Vagina (tissue), 2 donors: ENCODE data around the gene SLC25A21. TPM values are rescaled to one million over a fixed set of nuclear protein-coding genes. Genes with fewer than 3 reads are reported as not detected.

Source experiments
- DNase-seq, 2 donors: peaks; one replicate each; pipeline ENCODE4 v3.0.0-alpha.2; 2017; ENCODE audit errors: extremely low spot score in 2 of 2
- H3K27ac ChIP-seq: fragments of 200-600 bp; sonication (generic); one replicate; pipeline ENCODE4 v1.5.1; 2019
- H3K27me3 ChIP-seq: fragments of 200-600 bp; sonication (generic); one replicate; pipeline ENCODE4 v1.5.1; 2019
- H3K36me3 ChIP-seq, 2 donors: fragments of 200-600 bp; sonication (generic); one replicate each; pipeline ENCODE4 v1.5.1; 2017 to 2019
- H3K4me1 ChIP-seq: fragments of 200-600 bp; sonication (generic); one replicate; pipeline ENCODE4 v1.5.1; 2019
- H3K4me3 ChIP-seq, 2 donors: fragments of 200-600 bp; sonication (generic); 1 replicate in 1 of 2; 2 replicates in 1 of 2; pipeline ENCODE4 v1.5.1; 2016 to 2019
- H3K9me3 ChIP-seq: fragments of 200-600 bp; sonication (generic); one replicate; pipeline ENCODE4 v1.5.1; 2019
- CTCF ChIP-seq, 3 experiments: fragments of 450-650 bp in 2 of 3; fragments of 200-600 bp in 1 of 3; sonication (generic) in 1 of 3; IDR thresholded peaks; one replicate each; pipeline ENCODE4 v1.5.1; 2017 to 2019; ENCODE audit warnings: antibody characterized with exemption in 3 of 3, mild to moderate bottlenecking in 2 of 3, moderate library complexity in 2 of 3
- POLR2A ChIP-seq, 2 donors: fragments of 450-650 bp; IDR thresholded peaks; one replicate each; pipeline ENCODE4 v1.6.1; 2017; ENCODE audit warnings: antibody characterized with exemption in 2 of 2, mild to moderate bottlenecking in 2 of 2, moderate library complexity in 2 of 2
- POLR2AphosphoS5 ChIP-seq, 2 donors: sonication (generic); formaldehyde crosslinking; IDR thresholded peaks; one replicate each; pipeline ENCODE4 v1.9.0; 2017; ENCODE audit warnings: antibody characterized with exemption in 2 of 2, mild to moderate bottlenecking in 2 of 2, low read depth in 1 of 2; ENCODE audit not compliant: insufficient read depth in 1 of 2
- intact Hi-C: fragments of 100-400 bp; cut with DNase I; formaldehyde crosslinking; loops from one replicate; pipeline ENCODE4 v1.15.1; 2023
- total RNA-seq: library from RNA; depleted of rRNA; stranded (reverse); fragments of >200 nt; gene quantifications from one replicate; pipeline ENCODE4 v1.2.3, GENCODE V29; 2016

The SLC25A21 gene
- total RNA-seq, 1 donor from 2014 or later = 0.49 TPM

GRCh38 chr14:37088356-37089215 lies 83.8 kb downstream of the SLC25A21 start:
- no peak for DNase-seq
- Histone ChIP-seq H3K9me3 (no peaks in the 10 kb centered on the region), H3K36me3 (no peaks in the 10 kb centered on the region), H3K27me3 (no peaks in the 10 kb centered on the region), H3K4me3 (no peak overlapping the region), H3K27ac (no peak overlapping the region), H3K4me1 (no peaks in the 10 kb centered on the region)
- intact Hi-C loops = no loop called here
- TF ChIP-seq CTCF (IDR thresholded peaks at IDR 0.05) (no peak), POLR2AphosphoS5 (IDR thresholded peaks at IDR 0.05; ENCODE audit: insufficient read depth in 1 of 2, low read depth in 1 of 2) (no peak), POLR2A (IDR thresholded peaks at IDR 0.05) (no peak)

- TF ChIP-seq POLR2AphosphoS5 (IDR thresholded peaks at IDR 0.05; ENCODE audit: insufficient read depth in 1 of 2, low read depth in 1 of 2) (no peak), CTCF (IDR thresholded peaks at IDR 0.05) (no peak), POLR2A (IDR thresholded peaks at IDR 0.05) (no peak)
- H3K27ac ChIP-seq = no peak overlapping the region
- intact Hi-C loops = no loop called here
- H3K4me3 ChIP-seq = no peak overlapping the region
- H3K36me3 ChIP-seq = no peaks in the 10 kb centered on the region
- no peaks in the 10 kb centered on the region for H3K4me1 ChIP-seq
- no peak for DNase-seq
- H3K27me3 ChIP-seq = no peaks in the 10 kb centered on the region
- H3K9me3 ChIP-seq = no peaks in the 10 kb centered on the region
These were observed 84.9 kb downstream of the SLC25A21 start for GRCh38 chr14:37087520-37087919.

GRCh38 chr14:37083599-37083998 lies 88.8 kb downstream of the SLC25A21 start:
- H3K27ac ChIP-seq = no peak overlapping the region
- no peaks in the 10 kb centered on the region for H3K9me3 ChIP-seq
- DNase-seq = no peak
- no peaks in the 10 kb centered on the region for H3K36me3 ChIP-seq
- intact Hi-C loops = no loop called here
- no peaks in the 10 kb centered on the region for H3K27me3 ChIP-seq
- H3K4me3 ChIP-seq = no peak overlapping the region
- H3K4me1 ChIP-seq = no peaks in the 10 kb centered on the region
- no peak for TF ChIP-seq CTCF (IDR thresholded peaks at IDR 0.05)
- TF ChIP-seq POLR2AphosphoS5 (IDR thresholded peaks at IDR 0.05; ENCODE audit: insufficient read depth in 1 of 2, low read depth in 1 of 2) = no peak
- no peak for TF ChIP-seq POLR2A (IDR thresholded peaks at IDR 0.05)

- Histone ChIP-seq H3K4me1 (no peaks in the 10 kb centered on the region), H3K27ac (no peak overlapping the region), H3K27me3 (no peaks in the 10 kb centered on the region), H3K36me3 (no peaks in the 10 kb centered on the region), H3K4me3 (no peak overlapping the region), H3K9me3 (no peaks in the 10 kb centered on the region)
- TF ChIP-seq CTCF (IDR thresholded peaks at IDR 0.05) (no peak), POLR2A (IDR thresholded peaks at IDR 0.05) (no peak), POLR2AphosphoS5 (IDR thresholded peaks at IDR 0.05; ENCODE audit: insufficient read depth in 1 of 2, low read depth in 1 of 2) (no peak)
- intact Hi-C loops = no loop called here
- DNase-seq = no peak
These were observed 90.0 kb downstream of the SLC25A21 start for GRCh38 chr14:37082449-37082848.

GRCh38 chr14:37081856-37082255 lies 90.5 kb downstream of the SLC25A21 start:
- Histone ChIP-seq H3K27ac (no peak overlapping the region), H3K4me1 (no peaks in the 10 kb centered on the region), H3K9me3 (no peaks in the 10 kb centered on the region), H3K27me3 (no peaks in the 10 kb centered on the region), H3K4me3 (no peak overlapping the region), H3K36me3 (no peaks in the 10 kb centered on the region)
- no peak for TF ChIP-seq POLR2AphosphoS5 (IDR thresholded peaks at IDR 0.05; ENCODE audit: insufficient read depth in 1 of 2, low read depth in 1 of 2)
- no peak for TF ChIP-seq CTCF (IDR thresholded peaks at IDR 0.05)
- TF ChIP-seq POLR2A (IDR thresholded peaks at IDR 0.05) = no peak
- DNase-seq = no peak
- intact Hi-C loops = no loop called here
